T-helper 17 cell (primary cell): ENCODE measurements around the gene PRRT1B. TPM values are rescaled to one million over a fixed set of nuclear protein-coding genes. Genes with fewer than 3 reads are reported as not detected.

Experiments
- ATAC-seq: fragments of 150-1000 bp; cut with Tn5 transposase; 2 replicates; pipeline ENCODE4 v1.10.0; 2021; ENCODE audit warnings: mild to moderate bottlenecking, moderate library complexity
- DNase-seq, 3 donors: peaks; one replicate each; pipeline versions ENCODE4 v3.0.0 to v3.0.0-alpha.2; 2020 to 2021
- H3K9me3 ChIP-seq: one replicate; pipeline ENCODE4 v1.7.0; 2013; ENCODE audit warnings: low read length, mild to moderate bottlenecking; ENCODE audit not compliant: control insufficient read depth, poor library complexity, severe bottlenecking
- H3K27ac Mint-ChIP-seq: one replicate; pipeline ENCODE4 v1.8.0; 2022; ENCODE audit warnings: mild to moderate bottlenecking, moderate library complexity, mixed read lengths
- H3K27me3 Mint-ChIP-seq: one replicate; pipeline ENCODE4 v1.8.0; 2022; ENCODE audit warnings: mixed read lengths
- H3K36me3 Mint-ChIP-seq: one replicate; pipeline ENCODE4 v1.8.0; 2022; ENCODE audit warnings: low read depth, mixed read lengths
- H3K4me1 Mint-ChIP-seq: one replicate; pipeline ENCODE4 v1.8.0; 2022; ENCODE audit warnings: mild to moderate bottlenecking, mixed read lengths
- H3K4me3 Mint-ChIP-seq: one replicate; pipeline ENCODE4 v1.8.0; 2022; ENCODE audit warnings: mild to moderate bottlenecking, moderate library complexity, mixed read lengths
- total RNA-seq, 4 donors: library from RNA in 2 of 4; stranded (reverse) in 2 of 4; gene quantifications; one replicate each; pipeline ENCODE4 v1.2.3 and lab custom pipeline; 2022 to 2026

PRRT1B gene
- total RNA-seq, 2 donors from 2014 or later: not detected

- DNase-seq: no peak
- no peaks in the 10 kb centered on the region for H3K27me3 Mint-ChIP-seq
- ATAC-seq: no peak
- H3K27ac Mint-ChIP-seq: peak overlapping the region; percentile 54
- H3K36me3 Mint-ChIP-seq: peaks cover 12% of the 10 kb centered on the region
- H3K4me1 Mint-ChIP-seq: peaks cover 22% of the 10 kb centered on the region
- H3K9me3 ChIP-seq: no peaks in the 10 kb centered on the region
- no peak overlapping the region for H3K4me3 Mint-ChIP-seq
Observed at GRCh38 chr9:131608493-131609037, 63.2 kb downstream of the PRRT1B start.

Other genes with a start within 250 kb of the PRRT1B start
- 100 to 1,000 TPM; 193 to 241 TPM for gene PRRC2B, start 151.4 kb upstream of the PRRT1B start, total RNA-seq
- 10 to 100 TPM; 50.0 to 54.0 TPM for gene POMT1, start 42.6 kb upstream of the PRRT1B start, total RNA-seq
- gene UCK1, start 14.3 kb upstream of the PRRT1B start, total RNA-seq: 10 to 100 TPM; 16.6 to 21.4 TPM
- 100 to 1,000 TPM; 176 to 209 TPM for gene RAPGEF1, start 194.6 kb downstream of the PRRT1B start, total RNA-seq